ENCODE measurements around the gene UNC80. TPM values are rescaled to one million over a fixed set of nuclear protein-coding genes. Genes with fewer than 3 reads are reported as not detected.

UNC80 gene
- total and polyA plus RNA-seq, 12 donors, result 3.0 to 20.2 (median 6.3) TPM

DNA sequence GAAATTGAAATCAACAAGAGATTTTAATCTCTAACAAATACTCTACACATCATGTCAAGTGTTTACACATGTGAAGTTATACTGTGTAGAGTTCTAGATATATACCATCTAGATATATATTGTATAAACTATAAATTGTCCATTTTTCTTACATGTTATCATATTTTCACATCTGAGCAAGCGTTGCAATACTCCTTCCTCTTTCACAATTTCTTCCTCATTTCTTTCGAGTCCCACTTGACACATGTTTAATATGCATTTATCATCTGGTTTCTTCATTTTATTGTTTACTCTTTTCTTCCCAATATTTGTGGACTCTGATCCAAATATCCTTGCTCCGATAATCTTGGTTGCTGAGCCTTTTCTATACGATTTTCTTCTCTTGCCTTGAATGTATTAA lies 50.2 kb downstream of the UNC80 start:
- Histone ChIP-seq H3K27ac (no peak overlapping the region), H3K4me1 (replicated peaks in 1 of 2) (no peaks in the 10 kb centered on the region), H3K27me3 (no peaks in the 10 kb centered on the region), H3K9me3 (replicated peaks in 1 of 3) (no peaks in the 10 kb centered on the region), H3K36me3 (replicated peaks in 1 of 2) (no peaks in the 10 kb centered on the region), H3K4me3 (no peak overlapping the region)
- no peak for DNase-seq
- 82 to 87% (median 85%) methylated on average over 4 of the region's 4 CpGs for WGBS, 4 donors
- intact Hi-C loops (cut with DNase I), result no loop called here
- TF ChIP-seq, protein P1, sequence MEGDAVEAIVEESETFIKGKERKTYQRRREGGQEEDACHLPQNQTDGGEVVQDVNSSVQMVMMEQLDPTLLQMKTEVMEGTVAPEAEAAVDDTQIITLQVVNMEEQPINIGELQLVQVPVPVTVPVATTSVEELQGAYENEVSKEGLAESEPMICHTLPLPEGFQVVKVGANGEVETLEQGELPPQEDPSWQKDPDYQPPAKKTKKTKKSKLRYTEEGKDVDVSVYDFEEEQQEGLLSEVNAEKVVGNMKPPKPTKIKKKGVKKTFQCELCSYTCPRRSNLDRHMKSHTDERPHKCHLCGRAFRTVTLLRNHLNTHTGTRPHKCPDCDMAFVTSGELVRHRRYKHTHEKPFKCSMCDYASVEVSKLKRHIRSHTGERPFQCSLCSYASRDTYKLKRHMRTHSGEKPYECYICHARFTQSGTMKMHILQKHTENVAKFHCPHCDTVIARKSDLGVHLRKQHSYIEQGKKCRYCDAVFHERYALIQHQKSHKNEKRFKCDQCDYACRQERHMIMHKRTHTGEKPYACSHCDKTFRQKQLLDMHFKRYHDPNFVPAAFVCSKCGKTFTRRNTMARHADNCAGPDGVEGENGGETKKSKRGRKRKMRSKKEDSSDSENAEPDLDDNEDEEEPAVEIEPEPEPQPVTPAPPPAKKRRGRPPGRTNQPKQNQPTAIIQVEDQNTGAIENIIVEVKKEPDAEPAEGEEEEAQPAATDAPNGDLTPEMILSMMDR (IDR thresholded peaks at IDR 0.05), result no peak
- no peak for TF ChIP-seq POLR2A (IDR thresholded peaks at IDR 0.05)

DNA sequence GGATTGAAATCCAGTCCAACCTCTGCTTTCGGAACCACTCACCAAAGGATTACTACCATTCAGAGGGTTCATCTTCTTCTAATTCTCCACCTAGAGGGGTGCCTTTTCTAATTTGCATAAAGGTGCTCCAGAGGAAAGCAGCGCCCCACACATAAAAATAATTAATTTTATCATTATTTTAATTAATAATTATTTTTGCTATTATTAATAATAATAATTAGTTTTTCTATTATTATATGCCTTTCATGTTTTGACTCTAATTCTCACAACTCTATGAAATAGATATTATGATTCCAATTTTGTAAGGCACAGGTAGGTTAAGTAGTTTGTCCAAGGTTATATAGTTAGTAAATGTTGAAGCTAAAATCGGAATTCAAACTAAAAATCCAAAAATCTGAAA lies 51.9 kb downstream of the UNC80 start:
- H3K27me3 ChIP-seq, result no peaks in the 10 kb centered on the region
- intact Hi-C loops (cut with DNase I), result no loop called here
- WGBS, 4 donors, result 89 to 93% (median 91%) methylated on average over 3 of the region's 3 CpGs

DNA sequence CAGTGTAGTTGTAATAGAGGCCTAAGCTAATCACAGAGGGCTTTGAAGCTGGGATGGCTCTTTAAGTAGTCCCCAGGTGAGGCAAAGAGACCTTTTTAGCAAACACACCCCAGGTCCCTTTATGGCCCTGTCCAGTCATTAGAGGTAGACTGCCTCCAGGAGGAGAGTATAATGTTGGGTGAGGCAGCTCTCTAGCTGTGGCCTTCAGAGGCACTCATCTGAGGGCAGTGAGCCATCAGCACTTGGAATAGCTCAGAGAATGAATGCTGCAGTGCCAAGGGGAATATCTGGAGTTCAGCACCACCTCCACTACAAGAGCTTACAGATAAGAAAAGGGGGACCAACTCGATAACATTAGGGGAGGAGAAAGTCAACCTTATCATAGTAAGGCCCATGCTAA lies 52.8 kb downstream of the UNC80 start:
- no peak overlapping the region for H3K27ac ChIP-seq
- DNase-seq, result no peak
- no peak overlapping the region for H3K4me3 ChIP-seq
- TF ChIP-seq POLR2A (IDR thresholded peaks at IDR 0.05), result no peak
- TF ChIP-seq, protein P1 (IDR thresholded peaks at IDR 0.05), result no peak
- H3K9me3 ChIP-seq (replicated peaks in 1 of 3), result no peaks in the 10 kb centered on the region
- no peaks in the 10 kb centered on the region for H3K4me1 ChIP-seq (replicated peaks in 1 of 2)
- H3K27me3 ChIP-seq, result no peaks in the 10 kb centered on the region
- intact Hi-C loops (cut with DNase I), result no loop called here
- no peaks in the 10 kb centered on the region for H3K36me3 ChIP-seq (replicated peaks in 1 of 2)
- WGBS, 4 donors, result 85 to 100% (median 91%) methylated on average over 1 of the region's 1 CpG

More for the DNA sequence above, 51.9 kb downstream of the UNC80 start:
- Histone ChIP-seq H3K4me1 (replicated peaks in 1 of 2) (no peaks in the 10 kb centered on the region), H3K9me3 (replicated peaks in 1 of 3) (no peaks in the 10 kb centered on the region), H3K36me3 (replicated peaks in 1 of 2) (no peaks in the 10 kb centered on the region), H3K27ac (no peak overlapping the region), H3K4me3 (no peak overlapping the region)
- DNase-seq, result no peak
- TF ChIP-seq, protein P1 (IDR thresholded peaks at IDR 0.05), result no peak
- TF ChIP-seq POLR2A (IDR thresholded peaks at IDR 0.05), result no peak

DNA sequence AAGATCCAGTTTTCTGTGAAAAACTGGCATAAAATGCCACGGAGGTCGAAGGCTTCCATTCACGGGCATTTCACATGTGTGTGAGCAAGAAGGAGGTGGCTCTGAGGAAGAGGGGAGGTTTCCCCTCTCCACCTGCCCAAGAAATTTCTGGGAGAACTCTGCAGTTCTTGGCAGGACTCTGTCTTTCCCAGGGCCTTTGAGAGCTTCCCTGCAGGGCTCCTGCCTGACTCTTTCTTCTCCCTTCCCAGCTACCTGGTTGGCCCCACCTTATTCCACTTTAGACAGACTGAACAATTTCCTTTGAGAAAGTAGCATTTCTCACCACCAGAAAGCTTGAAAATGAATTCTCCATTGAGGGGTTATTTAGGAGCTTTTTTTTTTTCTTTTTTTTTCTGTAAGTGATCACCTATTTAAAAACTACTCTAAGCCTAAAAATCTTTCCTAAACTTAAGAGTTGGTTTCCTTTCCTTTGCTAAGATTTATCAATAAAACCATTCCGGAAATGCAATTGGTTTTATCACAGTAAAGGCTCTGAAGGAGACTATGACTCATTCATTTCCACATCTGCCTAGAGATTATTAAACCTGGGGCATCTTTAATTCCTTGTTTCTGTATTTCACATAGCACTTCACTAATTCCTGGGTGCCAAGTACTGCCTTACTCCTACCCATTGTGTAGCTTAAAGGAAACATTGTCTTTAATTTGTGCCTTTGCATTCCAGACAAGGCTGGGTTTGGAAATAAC lies 59.3 kb downstream of the UNC80 start:
- Histone ChIP-seq H3K4me1 (replicated peaks in 1 of 2) (no peaks in the 10 kb centered on the region), H3K4me3 (no peak overlapping the region), H3K27me3 (no peaks in the 10 kb centered on the region), H3K27ac (no peak overlapping the region), H3K9me3 (replicated peaks in 1 of 3) (no peaks in the 10 kb centered on the region), H3K36me3 (replicated peaks in 1 of 2) (no peaks in the 10 kb centered on the region)
- no peak for DNase-seq
- intact Hi-C loops (cut with DNase I), result no loop called here
- WGBS, 4 donors, result 86 to 94% (median 89%) methylated on average over 4 of the region's 4 CpGs
- TF ChIP-seq, protein P1 (IDR thresholded peaks at IDR 0.05), result no peak
- no peak for TF ChIP-seq POLR2A (IDR thresholded peaks at IDR 0.05)

Measured in adrenal gland (tissue), 12 donors.